ENCODE measurements around the gene NFX1. TPM values are rescaled to one million over a fixed set of nuclear protein-coding genes. Genes with fewer than 3 reads are reported as not detected.

NFX1 gene
- total and polyA plus RNA-seq, 9 of the 15 experiments (the other 6 are each of a cell fraction or from before 2014, with no cell fraction given) = 8.8 to 38.9 (median 26.8) TPM

DNA sequence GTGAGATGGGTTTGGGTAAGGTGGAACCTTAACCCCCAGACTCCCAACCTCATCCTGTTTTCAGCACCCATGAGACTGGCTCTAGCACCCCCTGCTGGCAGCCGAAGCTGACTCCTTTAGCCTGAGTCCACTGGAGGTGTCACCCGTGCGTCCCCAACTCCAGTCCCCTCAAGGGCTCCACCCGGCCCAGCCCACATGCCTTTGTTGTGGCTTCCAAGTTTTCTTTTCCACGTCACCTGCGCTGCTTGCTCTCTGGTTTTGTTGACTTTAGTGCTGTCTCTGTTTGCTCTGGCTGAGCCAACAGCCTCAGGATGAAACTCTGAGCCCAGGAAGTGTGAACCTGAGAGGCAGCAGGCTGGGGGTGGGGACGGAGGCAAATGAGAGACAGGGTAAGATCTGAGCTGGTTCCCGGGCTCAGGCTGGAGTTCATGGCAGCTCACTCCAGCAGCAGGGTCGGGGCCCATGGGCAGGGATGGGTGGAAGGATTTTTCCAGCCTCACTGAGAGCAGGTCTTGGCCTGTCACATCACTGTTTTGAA lies 125.3 kb downstream of the NFX1 start (continued):
- TF ChIP-seq RBM25 (IDR thresholded peaks at IDR 0.05; ENCODE audit: low read depth, low read length, severe bottlenecking) (no peak), TAF9B (IDR thresholded peaks at IDR 0.05; ENCODE audit: partially characterized antibody) (no peak), MYNN (IDR thresholded peaks at IDR 0.05) (no peak), MYNN (CRISPR knock-in tag; IDR thresholded peaks at IDR 0.05) (no peak), DDX20 (tag; IDR thresholded peaks at IDR 0.05; ENCODE audit: low read depth) (no peak), ZNF586 (CRISPR knock-in tag; conservative IDR thresholded peaks at IDR 0.05) (no peak), RBFOX2 (IDR thresholded peaks at IDR 0.05; ENCODE audit: low read depth, low read length) (no peak), CEBPB (tag; IDR thresholded peaks at IDR 0.05) (no peak), U2AF1 (optimal IDR thresholded peaks at IDR 0.05; ENCODE audit: low read depth, low read length) (no peak), DMBX1 (CRISPR knock-in tag; IDR thresholded peaks at IDR 0.05; ENCODE audit: borderline replicate concordance) (no peak)
- TF ChIP-seq, protein P1, sequence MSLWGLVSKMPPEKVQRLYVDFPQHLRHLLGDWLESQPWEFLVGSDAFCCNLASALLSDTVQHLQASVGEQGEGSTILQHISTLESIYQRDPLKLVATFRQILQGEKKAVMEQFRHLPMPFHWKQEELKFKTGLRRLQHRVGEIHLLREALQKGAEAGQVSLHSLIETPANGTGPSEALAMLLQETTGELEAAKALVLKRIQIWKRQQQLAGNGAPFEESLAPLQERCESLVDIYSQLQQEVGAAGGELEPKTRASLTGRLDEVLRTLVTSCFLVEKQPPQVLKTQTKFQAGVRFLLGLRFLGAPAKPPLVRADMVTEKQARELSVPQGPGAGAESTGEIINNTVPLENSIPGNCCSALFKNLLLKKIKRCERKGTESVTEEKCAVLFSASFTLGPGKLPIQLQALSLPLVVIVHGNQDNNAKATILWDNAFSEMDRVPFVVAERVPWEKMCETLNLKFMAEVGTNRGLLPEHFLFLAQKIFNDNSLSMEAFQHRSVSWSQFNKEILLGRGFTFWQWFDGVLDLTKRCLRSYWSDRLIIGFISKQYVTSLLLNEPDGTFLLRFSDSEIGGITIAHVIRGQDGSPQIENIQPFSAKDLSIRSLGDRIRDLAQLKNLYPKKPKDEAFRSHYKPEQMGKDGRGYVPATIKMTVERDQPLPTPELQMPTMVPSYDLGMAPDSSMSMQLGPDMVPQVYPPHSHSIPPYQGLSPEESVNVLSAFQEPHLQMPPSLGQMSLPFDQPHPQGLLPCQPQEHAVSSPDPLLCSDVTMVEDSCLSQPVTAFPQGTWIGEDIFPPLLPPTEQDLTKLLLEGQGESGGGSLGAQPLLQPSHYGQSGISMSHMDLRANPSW (CRISPR knock-in tag; IDR thresholded peaks at IDR 0.05) = no peak
- TF ChIP-seq, protein P2, sequence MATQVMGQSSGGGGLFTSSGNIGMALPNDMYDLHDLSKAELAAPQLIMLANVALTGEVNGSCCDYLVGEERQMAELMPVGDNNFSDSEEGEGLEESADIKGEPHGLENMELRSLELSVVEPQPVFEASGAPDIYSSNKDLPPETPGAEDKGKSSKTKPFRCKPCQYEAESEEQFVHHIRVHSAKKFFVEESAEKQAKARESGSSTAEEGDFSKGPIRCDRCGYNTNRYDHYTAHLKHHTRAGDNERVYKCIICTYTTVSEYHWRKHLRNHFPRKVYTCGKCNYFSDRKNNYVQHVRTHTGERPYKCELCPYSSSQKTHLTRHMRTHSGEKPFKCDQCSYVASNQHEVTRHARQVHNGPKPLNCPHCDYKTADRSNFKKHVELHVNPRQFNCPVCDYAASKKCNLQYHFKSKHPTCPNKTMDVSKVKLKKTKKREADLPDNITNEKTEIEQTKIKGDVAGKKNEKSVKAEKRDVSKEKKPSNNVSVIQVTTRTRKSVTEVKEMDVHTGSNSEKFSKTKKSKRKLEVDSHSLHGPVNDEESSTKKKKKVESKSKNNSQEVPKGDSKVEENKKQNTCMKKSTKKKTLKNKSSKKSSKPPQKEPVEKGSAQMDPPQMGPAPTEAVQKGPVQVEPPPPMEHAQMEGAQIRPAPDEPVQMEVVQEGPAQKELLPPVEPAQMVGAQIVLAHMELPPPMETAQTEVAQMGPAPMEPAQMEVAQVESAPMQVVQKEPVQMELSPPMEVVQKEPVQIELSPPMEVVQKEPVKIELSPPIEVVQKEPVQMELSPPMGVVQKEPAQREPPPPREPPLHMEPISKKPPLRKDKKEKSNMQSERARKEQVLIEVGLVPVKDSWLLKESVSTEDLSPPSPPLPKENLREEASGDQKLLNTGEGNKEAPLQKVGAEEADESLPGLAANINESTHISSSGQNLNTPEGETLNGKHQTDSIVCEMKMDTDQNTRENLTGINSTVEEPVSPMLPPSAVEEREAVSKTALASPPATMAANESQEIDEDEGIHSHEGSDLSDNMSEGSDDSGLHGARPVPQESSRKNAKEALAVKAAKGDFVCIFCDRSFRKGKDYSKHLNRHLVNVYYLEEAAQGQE (IDR thresholded peaks at IDR 0.05; ENCODE audit: borderline replicate concordance) = peak; percentile 60; the same call in 1 of the 2 replicates
- TF ChIP-seq, protein P2 (CRISPR knock-in tag; IDR thresholded peaks at IDR 0.05; ENCODE audit: low read depth) = no peak
- TF ChIP-seq, protein P3, sequence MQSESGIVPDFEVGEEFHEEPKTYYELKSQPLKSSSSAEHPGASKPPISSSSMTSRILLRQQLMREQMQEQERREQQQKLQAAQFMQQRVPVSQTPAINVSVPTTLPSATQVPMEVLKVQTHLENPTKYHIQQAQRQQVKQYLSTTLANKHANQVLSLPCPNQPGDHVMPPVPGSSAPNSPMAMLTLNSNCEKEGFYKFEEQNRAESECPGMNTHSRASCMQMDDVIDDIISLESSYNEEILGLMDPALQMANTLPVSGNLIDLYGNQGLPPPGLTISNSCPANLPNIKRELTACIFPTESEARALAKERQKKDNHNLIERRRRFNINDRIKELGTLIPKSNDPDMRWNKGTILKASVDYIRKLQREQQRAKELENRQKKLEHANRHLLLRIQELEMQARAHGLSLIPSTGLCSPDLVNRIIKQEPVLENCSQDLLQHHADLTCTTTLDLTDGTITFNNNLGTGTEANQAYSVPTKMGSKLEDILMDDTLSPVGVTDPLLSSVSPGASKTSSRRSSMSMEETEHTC (IDR thresholded peaks at IDR 0.05) = no peak
- TF ChIP-seq, protein P4, sequence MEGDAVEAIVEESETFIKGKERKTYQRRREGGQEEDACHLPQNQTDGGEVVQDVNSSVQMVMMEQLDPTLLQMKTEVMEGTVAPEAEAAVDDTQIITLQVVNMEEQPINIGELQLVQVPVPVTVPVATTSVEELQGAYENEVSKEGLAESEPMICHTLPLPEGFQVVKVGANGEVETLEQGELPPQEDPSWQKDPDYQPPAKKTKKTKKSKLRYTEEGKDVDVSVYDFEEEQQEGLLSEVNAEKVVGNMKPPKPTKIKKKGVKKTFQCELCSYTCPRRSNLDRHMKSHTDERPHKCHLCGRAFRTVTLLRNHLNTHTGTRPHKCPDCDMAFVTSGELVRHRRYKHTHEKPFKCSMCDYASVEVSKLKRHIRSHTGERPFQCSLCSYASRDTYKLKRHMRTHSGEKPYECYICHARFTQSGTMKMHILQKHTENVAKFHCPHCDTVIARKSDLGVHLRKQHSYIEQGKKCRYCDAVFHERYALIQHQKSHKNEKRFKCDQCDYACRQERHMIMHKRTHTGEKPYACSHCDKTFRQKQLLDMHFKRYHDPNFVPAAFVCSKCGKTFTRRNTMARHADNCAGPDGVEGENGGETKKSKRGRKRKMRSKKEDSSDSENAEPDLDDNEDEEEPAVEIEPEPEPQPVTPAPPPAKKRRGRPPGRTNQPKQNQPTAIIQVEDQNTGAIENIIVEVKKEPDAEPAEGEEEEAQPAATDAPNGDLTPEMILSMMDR (IDR thresholded peaks at IDR 0.05 in 2 of 3, conservative IDR thresholded peaks at IDR 0.05 in 1 of 3; ENCODE audit: insufficient read depth in 2 of 3, low read depth in 1 of 3, low read length in 3 of 3) = peak; percentile 77 to 90 (median 79)

Data from K562 (cell line).